GM18868 (cell line): ENCODE data around the gene ETDA.
A peak's percentile ranks its signal among the peaks of the same experiment; 100 is the strongest.
"Not testable (repeated sequence)": the region's sequence is repeated elsewhere in the genome, so short reads cannot be mapped to it uniquely, and the experiment has no call there.

Source experiments
- ATAC-seq: cut with Tn5 transposase; IDR thresholded peaks from one replicate; pipeline ENCODE4 v1.9.1; 2021; ENCODE audit warnings: mild to moderate bottlenecking, moderate library complexity; ENCODE audit not compliant: unreplicated experiment

ETDA gene

DNA sequence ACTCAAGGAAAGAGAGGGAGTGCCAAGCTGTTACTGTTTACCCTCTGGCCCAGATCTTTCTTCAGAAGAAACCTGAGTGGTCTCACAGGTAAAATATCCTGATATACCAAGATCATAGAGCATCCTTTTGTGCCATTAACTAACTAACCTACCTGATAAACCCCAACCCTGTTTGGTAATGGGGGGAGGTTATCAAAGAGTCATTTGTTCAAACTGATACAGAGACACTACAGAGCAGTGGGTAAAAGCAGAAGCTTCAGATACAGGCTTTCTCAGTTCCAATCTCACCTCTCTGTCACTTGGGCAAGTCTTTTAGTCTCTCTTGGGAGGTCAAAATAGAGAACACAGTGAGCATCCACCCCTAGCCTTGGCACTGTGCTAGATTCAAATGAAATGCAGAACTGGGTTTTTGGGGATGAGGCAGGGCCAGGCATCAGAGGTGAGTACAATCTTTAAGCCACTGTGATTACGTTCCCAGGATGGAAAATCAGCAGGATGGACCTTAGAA lies at the start of gene ETDA:
TSS of gene ETDA (plus strand) at position 51 of the 508 bp plus-strand sequence. CDS start 1,216 bp downstream, outside the sequence.
- ATAC-seq, result not testable (repeated sequence)

- ATAC-seq, result not testable (repeated sequence)
Observed at GRCh38 chrX:135206427-135206826, 45.4 kb upstream of the ETDA start.

DNA sequence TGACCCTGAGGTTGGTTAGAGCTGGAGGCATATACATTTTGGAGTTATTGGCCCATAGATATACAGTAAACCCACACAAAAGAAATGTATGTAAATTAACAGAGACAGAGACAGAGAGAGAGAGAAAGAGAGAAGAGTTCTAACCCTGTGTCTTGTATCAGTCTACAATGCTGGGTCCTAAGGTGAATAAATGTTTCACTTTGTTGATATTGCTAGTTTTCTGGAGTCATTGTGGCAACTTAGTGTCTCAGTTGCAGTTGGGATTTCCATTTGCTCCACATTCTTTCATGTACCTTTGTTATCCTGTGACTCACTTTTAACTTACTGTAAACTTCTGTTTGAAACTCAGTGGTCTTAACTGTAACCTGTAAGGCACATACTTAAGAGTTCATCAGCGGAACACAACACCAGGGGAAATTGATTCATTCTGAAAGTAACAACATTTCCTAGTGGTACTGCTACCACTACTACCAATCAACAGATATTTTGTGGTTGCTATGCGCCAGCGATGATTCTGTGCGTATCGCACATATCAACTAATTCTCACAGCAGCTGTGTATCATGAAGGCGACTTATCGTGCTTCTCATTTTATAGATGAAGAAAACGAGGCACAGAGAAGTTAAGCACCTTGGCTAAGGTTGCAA lies 38.5 kb upstream of the ETDA start:
- ATAC-seq, result no peak

GRCh38 chrX:135245989-135246388 lies 5.9 kb upstream of the ETDA start:
- not testable (repeated sequence) for ATAC-seq

- not testable (repeated sequence) for ATAC-seq
Observed at GRCh38 chrX:135256087-135256684, 4.3 kb downstream of the ETDA start.

DNA sequence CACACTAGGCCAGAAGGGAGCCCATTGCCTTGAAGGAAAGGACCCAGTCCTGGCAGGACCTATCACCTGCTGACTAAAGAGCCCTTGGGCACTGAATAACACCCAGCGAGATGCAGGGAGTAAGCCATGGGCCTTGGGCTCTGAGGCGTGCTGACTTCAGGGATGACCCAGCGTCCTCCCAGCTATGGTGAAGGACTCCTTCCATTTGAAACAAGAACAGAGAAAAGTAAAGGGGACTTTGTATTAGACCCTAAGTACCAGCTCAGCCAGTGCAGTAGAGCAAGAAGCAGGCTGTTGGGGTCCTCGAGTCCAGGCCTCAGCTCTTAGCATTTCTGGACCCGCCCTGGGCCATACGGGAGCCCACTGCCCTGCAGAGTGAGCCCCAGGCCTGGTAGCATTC lies 5.1 kb downstream of the ETDA start:
- ATAC-seq, result no peak

- ATAC-seq, result no peak
Observed at GRCh38 chrX:135257469-135257868, 5.6 kb downstream of the ETDA start.

GRCh38 chrX:135260976-135261375 lies 9.1 kb downstream of the ETDA start:
- ATAC-seq, result not testable (repeated sequence)

GRCh38 chrX:135263376-135263775 lies 11.5 kb downstream of the ETDA start:
- ATAC-seq, result not testable (repeated sequence)

- no peak for ATAC-seq
Observed at GRCh38 chrX:135264206-135264605, 12.3 kb downstream of the ETDA start.

GRCh38 chrX:135273162-135273561 lies 21.3 kb downstream of the ETDA start:
- no peak for ATAC-seq

DNA sequence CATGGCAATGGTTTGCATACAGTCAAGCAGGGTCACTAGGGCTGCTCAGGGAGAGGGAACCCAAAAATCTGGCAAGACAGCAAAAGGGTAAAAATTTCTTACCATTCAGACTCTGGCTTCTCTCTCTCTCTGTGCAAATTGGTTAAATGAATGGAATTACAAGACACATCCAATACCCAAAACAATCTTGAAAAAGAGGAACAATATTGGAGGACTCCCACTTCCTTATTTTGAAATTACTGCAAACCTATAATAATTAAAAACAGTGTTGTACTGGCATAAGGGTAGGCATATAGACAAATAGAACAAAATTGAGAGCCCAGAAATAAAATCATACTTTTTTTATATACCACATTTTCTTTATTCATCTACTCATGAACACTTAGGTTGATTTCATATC lies 24.1 kb downstream of the ETDA start:
- no peak for ATAC-seq

DNA sequence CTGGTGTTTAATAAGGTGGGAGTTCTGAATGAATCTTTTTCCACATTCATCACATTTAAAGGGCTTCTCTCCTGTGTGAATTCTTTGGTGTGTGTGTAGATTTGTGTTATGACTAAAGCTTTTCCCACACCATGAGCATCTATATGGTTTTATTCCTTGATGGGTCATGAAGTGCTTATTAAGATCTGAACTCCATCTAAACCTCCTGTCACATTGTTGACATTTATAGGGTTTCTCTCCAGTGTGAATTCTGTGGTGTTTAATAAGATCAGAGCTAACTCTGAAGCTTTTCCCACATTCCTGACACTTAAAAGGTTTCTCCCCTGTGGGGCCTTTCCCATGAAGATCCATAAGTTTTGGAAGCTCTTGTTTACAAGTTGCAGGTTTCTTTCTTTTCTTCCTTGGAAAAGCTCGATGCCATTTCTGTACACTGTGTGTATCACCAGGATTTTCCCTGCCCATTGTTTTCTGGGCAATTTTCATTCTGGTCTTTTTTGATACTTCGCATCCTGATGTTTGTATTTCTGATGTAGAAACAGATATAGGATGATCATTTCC lies 35.5 kb downstream of the ETDA start:
- ATAC-seq, result no peak

- peak; percentile 99 for ATAC-seq
Observed at GRCh38 chrX:135295238-135295943, 43.5 kb downstream of the ETDA start.

GRCh38 chrX:135295944-135296305 lies 44.1 kb downstream of the ETDA start:
- ATAC-seq, result peak; percentile 62

DNA sequence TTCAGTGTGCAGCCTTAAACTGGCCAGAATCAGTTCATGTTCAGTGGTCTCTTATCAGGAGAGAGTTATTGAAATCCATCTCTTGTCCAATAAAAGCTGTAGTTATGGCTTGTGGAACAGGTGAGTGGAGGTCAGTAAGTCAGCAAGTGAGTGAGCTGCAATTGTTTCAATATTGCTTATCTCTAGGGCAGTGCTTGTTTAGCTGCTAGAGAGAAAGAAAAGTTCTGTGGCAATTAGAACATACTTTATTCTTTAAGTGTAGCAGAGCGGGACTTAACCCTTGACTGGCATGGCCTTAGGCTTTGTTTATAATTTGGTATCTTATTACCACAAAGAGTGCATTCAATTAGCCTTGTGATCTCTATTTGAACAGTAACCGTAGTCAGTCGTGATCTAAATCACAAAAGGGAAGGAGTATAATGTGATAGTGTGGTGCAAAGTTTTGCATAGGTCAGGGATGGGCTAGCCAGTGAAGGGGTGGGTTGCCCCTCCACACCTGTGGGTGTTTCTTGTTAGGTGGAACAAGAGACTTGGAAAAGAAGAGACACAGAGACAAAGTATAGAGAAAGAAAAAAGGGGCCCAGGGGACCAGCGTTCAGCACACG lies 50.5 kb downstream of the ETDA start:
- ATAC-seq, result no peak
